Natural killer cell (primary cell): ENCODE data around the gene GXYLT1. TPM values are rescaled to one million over a fixed set of nuclear protein-coding genes. Genes with fewer than 3 reads are reported as not detected.
A peak's percentile ranks its signal among the peaks of the same experiment; 100 is the strongest.

Source experiments
- ATAC-seq, 3 donors: fragments of 150-1000 bp in 2 of 3; fragments of 200-7000 bp in 1 of 3; cut with Tn5 transposase; 1 replicate in 1 of 3; 2 replicates in 2 of 3; pipeline ENCODE4 v1.10.0; 2021; ENCODE audit warnings: mild to moderate bottlenecking in 2 of 3, moderate library complexity in 2 of 3
- DNase-seq, 2 donors: peaks; one replicate each; pipeline versions ENCODE4 v3.0.0 to v3.0.0-alpha.2; 2013 to 2021; ENCODE audit warnings: mixed read lengths in 1 of 2
- H3K27ac ChIP-seq: one replicate; pipeline ENCODE4 v1.5.1; 2013; ENCODE audit warnings: mild to moderate bottlenecking, low read length
- H3K27me3 ChIP-seq: one replicate; pipeline ENCODE4 v1.6.1; 2013; ENCODE audit warnings: low read length; ENCODE audit not compliant: control insufficient read depth, insufficient read depth
- H3K36me3 ChIP-seq: one replicate; pipeline ENCODE4 v1.6.1; 2013; ENCODE audit warnings: low read length; ENCODE audit not compliant: control insufficient read depth, insufficient read depth
- H3K4me1 ChIP-seq: one replicate; pipeline ENCODE4 v1.6.1; 2013; ENCODE audit warnings: low read length; ENCODE audit not compliant: control insufficient read depth, insufficient read depth
- H3K4me3 ChIP-seq: one replicate; pipeline ENCODE4 v1.5.1; 2013; ENCODE audit warnings: low read length
- H3K9me3 ChIP-seq: one replicate; pipeline ENCODE4 v1.6.1; 2013; ENCODE audit warnings: low read length; ENCODE audit not compliant: control insufficient read depth, insufficient read depth
- H3K27ac Mint-ChIP-seq, 2 donors: one replicate each; pipeline ENCODE4 v1.8.0; 2022; ENCODE audit warnings: mild to moderate bottlenecking in 2 of 2, mixed read lengths in 2 of 2, moderate library complexity in 1 of 2
- H3K27me3 Mint-ChIP-seq, 2 donors: one replicate each; pipeline ENCODE4 v1.8.0; 2022; ENCODE audit warnings: low read depth in 2 of 2, mixed read lengths in 2 of 2
- H3K36me3 Mint-ChIP-seq: one replicate; pipeline ENCODE4 v1.8.0; 2022; ENCODE audit warnings: mixed read lengths
- H3K4me1 Mint-ChIP-seq, 2 donors: one replicate each; pipeline ENCODE4 v1.8.0; 2022; ENCODE audit warnings: mixed read lengths in 2 of 2
- H3K4me3 Mint-ChIP-seq: one replicate; pipeline ENCODE4 v1.8.0; 2022; ENCODE audit warnings: mild to moderate bottlenecking, moderate library complexity, mixed read lengths
- H3K9me3 Mint-ChIP-seq, 2 donors: one replicate each; pipeline ENCODE4 v1.8.0; 2022; ENCODE audit warnings: mixed read lengths in 2 of 2
- WGBS: methylation state at CpG from one replicate; pipeline ENCODE4 v1.1.7; 2013; ENCODE audit warnings: missing lambda C conversion rate; ENCODE audit not compliant: insufficient coverage; 5-methylcytosine and 5-hydroxymethylcytosine counted together
- intact Hi-C: fragments of 100-400 bp; cut with micrococcal nuclease; formaldehyde crosslinking; loops from one replicate; pipeline ENCODE4 v1.14.2; 2022
- total RNA-seq, 4 donors: library from RNA; stranded (reverse); fragments of 120-200 nt in 1 of 4; gene quantifications; one replicate each; pipeline versions ENCODE4 v1.2.3 to v1.2.4, GENCODE V29; 2013 to 2022
- TF ChIP-seq, protein P1 (sequence below): fragments of 200-600 bp; IDR thresholded peaks from one replicate; pipeline ENCODE4 v1.8.0; 2022; ENCODE audit warnings: antibody characterized with exemption

The GXYLT1 gene
- total RNA-seq, 3 donors from 2014 or later (not counting 1 experiment from before 2014, with no cell fraction given): 12.3 to 13.0 (median 12.7) TPM

DNA sequence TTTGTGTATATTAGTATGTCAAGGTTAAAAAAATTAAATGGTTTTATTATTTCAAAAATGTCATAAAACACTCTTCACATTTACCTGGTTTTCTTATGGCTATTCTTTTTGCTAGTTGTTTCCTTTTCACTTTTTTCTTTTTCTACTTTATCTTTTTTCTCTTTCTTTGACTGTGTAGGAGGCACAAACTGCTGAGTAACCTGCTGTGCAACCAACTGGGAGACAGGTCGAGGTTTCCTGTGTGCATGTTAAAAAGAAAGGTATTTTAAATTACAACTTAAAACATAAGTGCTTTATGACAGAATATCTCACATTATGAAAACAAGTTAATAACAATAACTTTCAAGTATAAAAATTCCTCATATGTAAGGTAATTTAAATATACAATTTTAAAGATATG lies 16.9 kb upstream of the GXYLT1 start:
- Histone ChIP-seq H3K27ac (no peak overlapping the region), H3K27me3 (no peaks in the 10 kb centered on the region), H3K4me1 (no peaks in the 10 kb centered on the region), H3K9me3 (no peaks in the 10 kb centered on the region), H3K4me3 (no peak overlapping the region), H3K36me3 (peaks cover 27% of the 10 kb centered on the region)
- no peaks in the 10 kb centered on the region for H3K9me3 Mint-ChIP-seq
- peak overlapping the region; percentile 62 to 71 for H3K27ac Mint-ChIP-seq
- peaks cover 26% of the 10 kb centered on the region in 2 donors for H3K4me1 Mint-ChIP-seq
- H3K27me3 Mint-ChIP-seq: no peaks in the 10 kb centered on the region
- intact Hi-C loops: no loop called here
- ATAC-seq: no peak
- no peak overlapping the region for H3K4me3 Mint-ChIP-seq
- TF ChIP-seq, protein P1, sequence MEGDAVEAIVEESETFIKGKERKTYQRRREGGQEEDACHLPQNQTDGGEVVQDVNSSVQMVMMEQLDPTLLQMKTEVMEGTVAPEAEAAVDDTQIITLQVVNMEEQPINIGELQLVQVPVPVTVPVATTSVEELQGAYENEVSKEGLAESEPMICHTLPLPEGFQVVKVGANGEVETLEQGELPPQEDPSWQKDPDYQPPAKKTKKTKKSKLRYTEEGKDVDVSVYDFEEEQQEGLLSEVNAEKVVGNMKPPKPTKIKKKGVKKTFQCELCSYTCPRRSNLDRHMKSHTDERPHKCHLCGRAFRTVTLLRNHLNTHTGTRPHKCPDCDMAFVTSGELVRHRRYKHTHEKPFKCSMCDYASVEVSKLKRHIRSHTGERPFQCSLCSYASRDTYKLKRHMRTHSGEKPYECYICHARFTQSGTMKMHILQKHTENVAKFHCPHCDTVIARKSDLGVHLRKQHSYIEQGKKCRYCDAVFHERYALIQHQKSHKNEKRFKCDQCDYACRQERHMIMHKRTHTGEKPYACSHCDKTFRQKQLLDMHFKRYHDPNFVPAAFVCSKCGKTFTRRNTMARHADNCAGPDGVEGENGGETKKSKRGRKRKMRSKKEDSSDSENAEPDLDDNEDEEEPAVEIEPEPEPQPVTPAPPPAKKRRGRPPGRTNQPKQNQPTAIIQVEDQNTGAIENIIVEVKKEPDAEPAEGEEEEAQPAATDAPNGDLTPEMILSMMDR: no peak
- no peaks in the 10 kb centered on the region for H3K36me3 Mint-ChIP-seq
- WGBS: no CpG with 5 or more reads among the region's 1 CpG
- no peak for DNase-seq

DNA sequence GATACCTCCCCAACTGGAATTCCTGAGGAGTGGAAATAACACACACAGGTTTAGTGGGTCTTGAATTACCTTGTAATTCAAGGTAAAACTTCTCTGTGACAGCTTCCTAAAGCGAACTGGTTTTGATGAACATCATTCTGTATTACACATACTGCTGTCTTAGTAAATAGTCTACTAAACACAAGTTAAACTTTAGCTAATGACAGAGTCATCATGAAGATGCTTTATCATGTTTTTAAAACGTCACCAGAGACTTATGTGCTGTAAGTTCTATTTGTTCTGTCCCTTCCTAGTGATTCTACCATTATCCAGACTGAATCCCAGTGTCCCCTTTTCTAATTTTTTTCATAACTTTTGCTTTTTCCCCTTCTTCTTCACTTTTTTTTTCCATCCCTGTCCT lies 11.6 kb upstream of the GXYLT1 start:
- ATAC-seq: no peak
- 68% methylated on average over 2 of the region's 2 CpGs for WGBS
- Mint-ChIP-seq H3K4me1 (peaks cover 0 to 4% of the 10 kb centered on the region in 2 donors), H3K27me3 (no peaks in the 10 kb centered on the region), H3K4me3 (no peak overlapping the region), H3K36me3 (no peaks in the 10 kb centered on the region), H3K27ac (peak overlapping the region in 1 of 2 donors; percentile 70), H3K9me3 (no peaks in the 10 kb centered on the region)
- H3K27ac ChIP-seq: no peak overlapping the region
- intact Hi-C loops: no loop called here
- DNase-seq: no peak
- TF ChIP-seq, protein P1: no peak
- no peaks in the 10 kb centered on the region for H3K4me1 ChIP-seq
- no peaks in the 10 kb centered on the region for H3K27me3 ChIP-seq
- H3K36me3 ChIP-seq: peaks cover 27% of the 10 kb centered on the region
- H3K4me3 ChIP-seq: no peak overlapping the region
- no peaks in the 10 kb centered on the region for H3K9me3 ChIP-seq

DNA sequence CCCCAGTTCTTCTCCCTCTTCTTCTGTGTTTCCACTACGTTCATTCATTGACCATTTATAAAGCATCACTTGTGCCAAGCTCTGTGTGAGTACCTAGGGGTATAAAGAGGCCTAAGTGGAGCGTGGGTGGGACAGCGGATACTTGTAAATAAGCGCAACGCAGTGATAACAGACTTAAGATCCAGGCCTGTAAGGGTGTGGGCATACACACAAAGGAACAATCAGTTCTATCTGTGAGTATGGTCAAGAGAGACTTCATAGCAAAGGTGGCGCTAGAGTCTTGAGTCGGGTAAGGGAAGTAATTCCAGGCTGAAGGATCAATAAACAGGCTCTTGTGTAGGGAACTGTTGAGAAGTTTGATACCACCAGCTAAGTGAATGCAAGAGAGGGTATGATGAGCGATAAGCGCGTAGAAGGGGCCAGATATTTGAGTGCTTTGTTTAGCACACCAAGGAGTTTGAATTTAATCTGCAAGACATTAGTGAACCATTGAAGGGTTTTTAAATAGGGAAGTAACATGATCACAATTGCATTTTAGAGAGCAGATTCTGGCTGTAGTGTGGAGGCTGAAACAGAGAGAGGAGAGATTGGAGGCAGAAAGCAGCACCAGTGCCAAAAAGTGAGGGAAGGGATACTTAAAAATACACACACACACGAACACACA lies 1.0 kb upstream of the GXYLT1 start:
- peak overlapping the region; percentile 73 for H3K4me3 ChIP-seq
- Mint-ChIP-seq H3K4me1 (peaks cover 27 to 36% of the 10 kb centered on the region in 2 donors), H3K27me3 (no peaks in the 10 kb centered on the region), H3K36me3 (no peaks in the 10 kb centered on the region), H3K9me3 (no peaks in the 10 kb centered on the region), H3K4me3 (peak overlapping the region; percentile 92), H3K27ac (peak overlapping the region; percentile 83 to 85)
- H3K4me1 ChIP-seq: peaks cover 14% of the 10 kb centered on the region
- peak in 1 of 2 donors; percentile 10 for DNase-seq
- no peaks in the 10 kb centered on the region for H3K9me3 ChIP-seq
- intact Hi-C loops: loop anchor here (2.0 kb wide), 1 partner anchor 47 kb away; no protein-coding TSS in a partner anchor
- TF ChIP-seq, protein P1: no peak
- no peaks in the 10 kb centered on the region for H3K36me3 ChIP-seq
- WGBS: 84% methylated on average over 10 of the region's 11 CpGs
- H3K27ac ChIP-seq: peak overlapping the region; percentile 46
- ATAC-seq: no peak
- no peaks in the 10 kb centered on the region for H3K27me3 ChIP-seq

DNA sequence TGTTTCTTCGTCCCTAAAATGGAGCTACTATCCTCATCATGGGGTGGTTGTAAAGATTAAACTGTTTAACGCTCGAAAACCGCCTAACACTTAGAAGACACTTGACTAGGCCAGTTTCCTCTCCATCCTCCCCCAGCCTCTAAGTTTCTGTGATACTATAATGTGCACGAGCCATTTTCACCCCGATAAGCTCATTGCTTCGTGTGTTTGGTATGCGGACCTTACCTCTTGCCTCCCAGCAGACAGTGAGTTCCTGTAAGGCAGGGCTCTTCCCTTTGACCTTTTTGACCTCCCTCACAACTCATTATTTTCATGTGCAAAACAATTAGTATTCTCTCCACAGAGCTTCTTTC lies 499 bp upstream of the GXYLT1 start:
- no peaks in the 10 kb centered on the region for H3K9me3 Mint-ChIP-seq
- Histone ChIP-seq H3K36me3 (no peaks in the 10 kb centered on the region), H3K9me3 (no peaks in the 10 kb centered on the region), H3K4me1 (peaks cover 14% of the 10 kb centered on the region), H3K27me3 (no peaks in the 10 kb centered on the region), H3K27ac (peak overlapping the region; percentile 46), H3K4me3 (peak overlapping the region; percentile 73)
- peaks cover 29 to 40% of the 10 kb centered on the region in 2 donors for H3K4me1 Mint-ChIP-seq
- no peaks in the 10 kb centered on the region for H3K27me3 Mint-ChIP-seq
- no peak for DNase-seq
- peak overlapping the region; percentile 92 for H3K4me3 Mint-ChIP-seq
- ATAC-seq: peak; percentile 9 to 14 (median 10)
- TF ChIP-seq, protein P1: no peak
- H3K36me3 Mint-ChIP-seq: no peaks in the 10 kb centered on the region
- intact Hi-C loops: loop anchor here (2.0 kb wide), 1 partner anchor 46 kb away; no protein-coding TSS in a partner anchor
- peak overlapping the region; percentile 83 to 85 for H3K27ac Mint-ChIP-seq
- 9% methylated on average over 6 of the region's 8 CpGs for WGBS
